Measurements from ENCODE around the gene GRIK4. TPM values are rescaled to one million over a fixed set of nuclear protein-coding genes. Genes with fewer than 3 reads are reported as not detected.

GRIK4 gene
- total RNA-seq, 2 experiments from 2014 or later, result 0.06 TPM; not detected in 1

GRCh38 chr11:120908461-120909181 is 397.1 kb downstream of the GRIK4 start:
- no peak overlapping the region for H3K4me3 ChIP-seq (ENCODE audit: low read depth, low read length, poor library complexity, severe bottlenecking)
- H3K27ac ChIP-seq (ENCODE audit: low read depth, low read length, poor library complexity, severe bottlenecking), result no peak overlapping the region
- no peaks in the 10 kb centered on the region for H3K36me3 ChIP-seq (ENCODE audit: insufficient read depth, low read length)
- H3K79me2 ChIP-seq (ENCODE audit: insufficient read depth, low read depth, low read length), result no peaks in the 10 kb centered on the region
- H3K4me2 ChIP-seq (ENCODE audit: low read length), result no peak overlapping the region
- ChIA-PET POLR2A (interaction anchor here (1.2 kb wide), 1 partner anchor 9 kb away, joined by 3 read pairs; no protein-coding TSS in a partner anchor), CTCF (ENCODE audit: unreplicated experiment) (no interaction called here)
- no peaks in the 10 kb centered on the region for H3K4me1 ChIP-seq (ENCODE audit: insufficient read depth, low read length, poor library complexity, severe bottlenecking)
- no peak overlapping the region for H2AFZ ChIP-seq (ENCODE audit: low read length)
- no TSS peak for BruUV-seq (replicated peaks)
- H3K9me3 ChIP-seq (ENCODE audit: low read length), result no peaks in the 10 kb centered on the region
- TF ChIP-seq EZH2phosphoT487 (IDR thresholded peaks at IDR 0.05; ENCODE audit: borderline replicate concordance, low read depth, low read length) (no peak), CTCF (conservative IDR thresholded peaks at IDR 0.05; ENCODE audit: low read length) (no peak)
- DNase-seq (ENCODE audit: low spot score), result no peak
- intact Hi-C loops (cut with micrococcal nuclease; ENCODE audit: unreplicated experiment), result no loop called here
- no peaks in the 10 kb centered on the region for H3K9me2 ChIP-seq (ENCODE audit: insufficient read depth, low read length)
- H4K20me1 ChIP-seq (ENCODE audit: insufficient read depth, low read length), result no peaks in the 10 kb centered on the region

GRCh38 chr11:120909676-120910416 is 398.3 kb downstream of the GRIK4 start:
- ChIA-PET POLR2A (no interaction called here), CTCF (ENCODE audit: unreplicated experiment) (no interaction called here)
- DNase-seq (ENCODE audit: low spot score), result no peak
- H3K27ac ChIP-seq (ENCODE audit: low read depth, low read length, poor library complexity, severe bottlenecking), result no peak overlapping the region
- H2AFZ ChIP-seq (ENCODE audit: low read length), result no peak overlapping the region
- no peaks in the 10 kb centered on the region for H3K36me3 ChIP-seq (ENCODE audit: insufficient read depth, low read length)
- H3K9me2 ChIP-seq (ENCODE audit: insufficient read depth, low read length), result no peaks in the 10 kb centered on the region
- no peaks in the 10 kb centered on the region for H3K9me3 ChIP-seq (ENCODE audit: low read length)
- H3K4me3 ChIP-seq (ENCODE audit: low read depth, low read length, poor library complexity, severe bottlenecking), result no peak overlapping the region
- intact Hi-C loops (cut with micrococcal nuclease; ENCODE audit: unreplicated experiment), result no loop called here
- H3K4me1 ChIP-seq (ENCODE audit: insufficient read depth, low read length, poor library complexity, severe bottlenecking), result no peaks in the 10 kb centered on the region
- H3K4me2 ChIP-seq (ENCODE audit: low read length), result no peak overlapping the region
- no peaks in the 10 kb centered on the region for H4K20me1 ChIP-seq (ENCODE audit: insufficient read depth, low read length)
- TF ChIP-seq CTCF (conservative IDR thresholded peaks at IDR 0.05; ENCODE audit: low read length) (no peak), EZH2phosphoT487 (IDR thresholded peaks at IDR 0.05; ENCODE audit: borderline replicate concordance, low read depth, low read length) (no peak)
- no peaks in the 10 kb centered on the region for H3K79me2 ChIP-seq (ENCODE audit: insufficient read depth, low read depth, low read length)
- no TSS peak for BruUV-seq (replicated peaks)

GRCh38 chr11:120911943-120912342 is 400.4 kb downstream of the GRIK4 start:
- no peak overlapping the region for H3K27ac ChIP-seq (ENCODE audit: low read depth, low read length, poor library complexity, severe bottlenecking)
- ChIA-PET CTCF (ENCODE audit: unreplicated experiment) (no interaction called here), POLR2A (no interaction called here)
- BruUV-seq (replicated peaks), result no TSS peak
- intact Hi-C loops (cut with micrococcal nuclease; ENCODE audit: unreplicated experiment), result loop anchor here (1.0 to 2.0 kb wide), 2 partner anchors 17 to 40 kb away; no protein-coding TSS in a partner anchor
- H3K4me2 ChIP-seq (ENCODE audit: low read length), result no peak overlapping the region
- H3K9me2 ChIP-seq (ENCODE audit: insufficient read depth, low read length), result no peaks in the 10 kb centered on the region
- no peaks in the 10 kb centered on the region for H3K4me1 ChIP-seq (ENCODE audit: insufficient read depth, low read length, poor library complexity, severe bottlenecking)
- H3K79me2 ChIP-seq (ENCODE audit: insufficient read depth, low read depth, low read length), result no peaks in the 10 kb centered on the region
- no peak for DNase-seq (ENCODE audit: low spot score)
- H3K36me3 ChIP-seq (ENCODE audit: insufficient read depth, low read length), result no peaks in the 10 kb centered on the region
- H3K4me3 ChIP-seq (ENCODE audit: low read depth, low read length, poor library complexity, severe bottlenecking), result no peak overlapping the region
- H2AFZ ChIP-seq (ENCODE audit: low read length), result no peak overlapping the region
- TF ChIP-seq CTCF (conservative IDR thresholded peaks at IDR 0.05; ENCODE audit: low read length) (no peak), EZH2phosphoT487 (IDR thresholded peaks at IDR 0.05; ENCODE audit: borderline replicate concordance, low read depth, low read length) (no peak)
- H3K9me3 ChIP-seq (ENCODE audit: low read length), result no peaks in the 10 kb centered on the region
- no peaks in the 10 kb centered on the region for H4K20me1 ChIP-seq (ENCODE audit: insufficient read depth, low read length)

All from OCI-LY7 (cell line).